ENCODE data around the gene LY6G5C. TPM values are rescaled to one million over a fixed set of nuclear protein-coding genes. Genes with fewer than 3 reads are reported as not detected.

Gene LY6G5C
- polyA plus RNA-seq, 1 donor: 2.6 TPM

GRCh38 chr6:31652925-31653724 lies 27.7 kb downstream of the LY6G5C start:
- Histone ChIP-seq H3K27ac (ENCODE audit: low read length) (peak overlapping the region; percentile 93), H3K27me3 (ENCODE audit: control insufficient read depth, insufficient read depth, low read length) (no peaks in the 10 kb centered on the region), H3K4me1 (ENCODE audit: control insufficient read depth, insufficient read depth, low read length) (peaks cover 40% of the 10 kb centered on the region), H3K4me3 (ENCODE audit: low read length) (peak overlapping the region; percentile 90), H3K36me3 (ENCODE audit: control insufficient read depth, insufficient read depth, low read length) (peaks cover 36% of the 10 kb centered on the region), H3K9me3 (ENCODE audit: control insufficient read depth, low read depth, low read length) (no peaks in the 10 kb centered on the region)
- no peak for DNase-seq
- 5% methylated on average over 4 of the region's 37 CpGs for WGBS (ENCODE audit: insufficient coverage, low lambda C conversion rate)

GRCh38 chr6:31651602-31652191 lies 29.2 kb downstream of the LY6G5C start:
- Histone ChIP-seq H3K9me3 (ENCODE audit: control insufficient read depth, low read depth, low read length) (no peaks in the 10 kb centered on the region), H3K27ac (ENCODE audit: low read length) (peak overlapping the region; percentile 93), H3K4me3 (ENCODE audit: low read length) (peak overlapping the region; percentile 90), H3K27me3 (ENCODE audit: control insufficient read depth, insufficient read depth, low read length) (no peaks in the 10 kb centered on the region), H3K4me1 (ENCODE audit: control insufficient read depth, insufficient read depth, low read length) (peaks cover 38% of the 10 kb centered on the region), H3K36me3 (ENCODE audit: control insufficient read depth, insufficient read depth, low read length) (peaks cover 39% of the 10 kb centered on the region)
- no CpG with 5 or more reads among the region's 29 CpGs for WGBS (ENCODE audit: insufficient coverage, low lambda C conversion rate)
- DNase-seq: peak; percentile 82 to 92

GRCh38 chr6:31645325-31645724 lies 35.5 kb downstream of the LY6G5C start:
- no peaks in the 10 kb centered on the region for H3K4me1 ChIP-seq (ENCODE audit: control insufficient read depth, insufficient read depth, low read length)
- no peak for DNase-seq
- no peak overlapping the region for H3K4me3 ChIP-seq (ENCODE audit: low read length)
- H3K27me3 ChIP-seq (ENCODE audit: control insufficient read depth, insufficient read depth, low read length): no peaks in the 10 kb centered on the region
- WGBS (ENCODE audit: insufficient coverage, low lambda C conversion rate): no CpG with 5 or more reads among the region's 9 CpGs
- peaks cover 91% of the 10 kb centered on the region for H3K36me3 ChIP-seq (ENCODE audit: control insufficient read depth, insufficient read depth, low read length)
- H3K9me3 ChIP-seq (ENCODE audit: control insufficient read depth, low read depth, low read length): no peaks in the 10 kb centered on the region
- H3K27ac ChIP-seq (ENCODE audit: low read length): no peak overlapping the region

DNA sequence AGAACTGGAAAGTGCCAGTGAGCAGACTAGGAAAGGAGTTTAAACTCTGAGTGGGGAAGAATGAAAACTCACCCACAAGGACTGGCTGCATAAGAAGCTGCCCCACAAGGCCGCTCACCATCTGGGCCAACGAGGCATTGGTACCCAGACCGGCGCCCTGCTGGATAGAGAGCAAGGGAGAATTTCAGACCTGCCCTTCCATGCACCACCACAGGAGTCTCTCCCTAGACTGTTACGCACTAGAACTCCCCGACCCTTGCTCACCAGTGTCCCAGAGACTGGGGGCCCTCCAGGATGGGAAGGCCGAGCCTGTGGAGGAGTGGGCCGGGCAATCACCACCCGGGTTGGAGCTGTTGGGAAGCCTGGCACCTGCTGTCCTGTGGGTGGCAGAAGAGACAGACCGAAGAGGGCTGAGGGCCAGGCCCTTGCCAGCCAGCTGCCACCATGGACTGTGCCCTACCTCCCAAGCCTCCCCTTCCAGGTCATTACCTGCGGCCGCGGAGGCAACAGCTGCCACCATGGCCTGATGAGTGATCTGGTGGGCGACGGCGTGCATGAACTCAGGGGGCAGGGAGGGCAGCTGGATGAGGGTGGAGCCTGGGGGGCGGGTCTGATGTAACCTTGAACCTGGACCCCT lies 36.9 kb downstream of the LY6G5C start:
- no peak overlapping the region for H3K27ac ChIP-seq (ENCODE audit: low read length)
- DNase-seq: no peak
- no CpG with 5 or more reads among the region's 17 CpGs for WGBS (ENCODE audit: insufficient coverage, low lambda C conversion rate)
- H3K27me3 ChIP-seq (ENCODE audit: control insufficient read depth, insufficient read depth, low read length): no peaks in the 10 kb centered on the region
- peaks cover 92% of the 10 kb centered on the region for H3K36me3 ChIP-seq (ENCODE audit: control insufficient read depth, insufficient read depth, low read length)
- H3K4me1 ChIP-seq (ENCODE audit: control insufficient read depth, insufficient read depth, low read length): no peaks in the 10 kb centered on the region
- H3K4me3 ChIP-seq (ENCODE audit: low read length): no peak overlapping the region
- no peaks in the 10 kb centered on the region for H3K9me3 ChIP-seq (ENCODE audit: control insufficient read depth, low read depth, low read length)

- Histone ChIP-seq H3K27ac (ENCODE audit: low read length) (no peak overlapping the region), H3K9me3 (ENCODE audit: control insufficient read depth, low read depth, low read length) (no peaks in the 10 kb centered on the region), H3K4me3 (ENCODE audit: low read length) (no peak overlapping the region), H3K36me3 (ENCODE audit: control insufficient read depth, insufficient read depth, low read length) (peaks cover 88% of the 10 kb centered on the region), H3K27me3 (ENCODE audit: control insufficient read depth, insufficient read depth, low read length) (no peaks in the 10 kb centered on the region), H3K4me1 (ENCODE audit: control insufficient read depth, insufficient read depth, low read length) (no peaks in the 10 kb centered on the region)
- no peak for DNase-seq
- 80% methylated on average over 1 of the region's 6 CpGs for WGBS (ENCODE audit: insufficient coverage, low lambda C conversion rate)
Observed at GRCh38 chr6:31642798-31643570, 37.9 kb downstream of the LY6G5C start.

DNA sequence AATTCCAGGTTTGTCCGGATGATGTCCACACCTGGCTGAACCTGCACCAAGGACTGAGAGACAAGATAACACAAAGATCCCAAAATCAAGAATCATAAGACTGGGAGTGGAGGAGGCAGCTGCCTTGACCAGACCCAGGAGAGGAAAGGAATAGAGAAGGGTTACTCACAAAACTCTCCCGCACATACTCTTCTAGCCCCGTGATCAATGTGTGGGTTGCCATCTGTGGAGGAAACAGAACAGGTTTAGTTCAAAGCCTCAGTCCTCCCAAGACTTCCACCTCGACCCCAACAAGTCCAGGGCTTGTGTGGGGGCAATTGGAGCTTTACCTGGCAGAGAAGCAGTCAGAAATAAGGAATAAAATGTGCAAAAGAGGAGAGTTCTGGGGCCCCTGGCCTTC lies 39.5 kb downstream of the LY6G5C start:
- H3K36me3 ChIP-seq (ENCODE audit: control insufficient read depth, insufficient read depth, low read length): peaks cover 89% of the 10 kb centered on the region
- WGBS (ENCODE audit: insufficient coverage, low lambda C conversion rate): 100% methylated on average over 1 of the region's 4 CpGs
- DNase-seq: no peak
- H3K27me3 ChIP-seq (ENCODE audit: control insufficient read depth, insufficient read depth, low read length): no peaks in the 10 kb centered on the region
- H3K9me3 ChIP-seq (ENCODE audit: control insufficient read depth, low read depth, low read length): no peaks in the 10 kb centered on the region
- no peak overlapping the region for H3K4me3 ChIP-seq (ENCODE audit: low read length)
- H3K27ac ChIP-seq (ENCODE audit: low read length): no peak overlapping the region
- no peaks in the 10 kb centered on the region for H3K4me1 ChIP-seq (ENCODE audit: control insufficient read depth, insufficient read depth, low read length)

- Histone ChIP-seq H3K27me3 (ENCODE audit: control insufficient read depth, insufficient read depth, low read length) (no peaks in the 10 kb centered on the region), H3K9me3 (ENCODE audit: control insufficient read depth, low read depth, low read length) (no peaks in the 10 kb centered on the region), H3K27ac (ENCODE audit: low read length) (no peak overlapping the region), H3K36me3 (ENCODE audit: control insufficient read depth, insufficient read depth, low read length) (peaks cover 89% of the 10 kb centered on the region), H3K4me1 (ENCODE audit: control insufficient read depth, insufficient read depth, low read length) (no peaks in the 10 kb centered on the region), H3K4me3 (ENCODE audit: low read length) (no peak overlapping the region)
- no peak for DNase-seq
- WGBS (ENCODE audit: insufficient coverage, low lambda C conversion rate): no CpG with 5 or more reads among the region's 6 CpGs
Observed at GRCh38 chr6:31640612-31641011, 40.3 kb downstream of the LY6G5C start.

- H3K36me3 ChIP-seq (ENCODE audit: control insufficient read depth, insufficient read depth, low read length): peaks cover 89% of the 10 kb centered on the region
- no peaks in the 10 kb centered on the region for H3K9me3 ChIP-seq (ENCODE audit: control insufficient read depth, low read depth, low read length)
- H3K4me3 ChIP-seq (ENCODE audit: low read length): no peak overlapping the region
- DNase-seq: no peak
- WGBS (ENCODE audit: insufficient coverage, low lambda C conversion rate): no CpG with 5 or more reads among the region's 10 CpGs
- no peak overlapping the region for H3K27ac ChIP-seq (ENCODE audit: low read length)
- no peaks in the 10 kb centered on the region for H3K27me3 ChIP-seq (ENCODE audit: control insufficient read depth, insufficient read depth, low read length)
- no peaks in the 10 kb centered on the region for H3K4me1 ChIP-seq (ENCODE audit: control insufficient read depth, insufficient read depth, low read length)
Observed at GRCh38 chr6:31639449-31639861, 41.4 kb downstream of the LY6G5C start.

GRCh38 chr6:31639043-31639442 lies 41.8 kb downstream of the LY6G5C start:
- Histone ChIP-seq H3K4me3 (ENCODE audit: low read length) (no peak overlapping the region), H3K27me3 (ENCODE audit: control insufficient read depth, insufficient read depth, low read length) (no peaks in the 10 kb centered on the region), H3K4me1 (ENCODE audit: control insufficient read depth, insufficient read depth, low read length) (no peaks in the 10 kb centered on the region), H3K9me3 (ENCODE audit: control insufficient read depth, low read depth, low read length) (no peaks in the 10 kb centered on the region), H3K27ac (ENCODE audit: low read length) (no peak overlapping the region), H3K36me3 (ENCODE audit: control insufficient read depth, insufficient read depth, low read length) (peaks cover 89% of the 10 kb centered on the region)
- DNase-seq: no peak
- 100% methylated on average over 3 of the region's 9 CpGs for WGBS (ENCODE audit: insufficient coverage, low lambda C conversion rate)
